Stomach (tissue), 9 donors: ENCODE measurements around the gene DHRS9. TPM values are rescaled to one million over a fixed set of nuclear protein-coding genes. Genes with fewer than 3 reads are reported as not detected.

ENCODE experiments used
- DNase-seq, 2 donors: peaks; one replicate each; pipeline versions ENCODE4 v3.0.0 to v3.0.0-alpha.2; 2013 to 2019
- H3K27ac ChIP-seq, 5 donors: fragments of 200-600 bp in 4 of 5; sonication (generic) in 4 of 5; one replicate each; pipeline ENCODE4 v1.5.1; 2013 to 2019; ENCODE audit warnings: mild to moderate bottlenecking in 1 of 5, moderate library complexity in 1 of 5
- H3K27me3 ChIP-seq, 3 donors: fragments of 200-600 bp; sonication (generic); one replicate each; pipeline ENCODE4 v1.5.1; 2017 to 2019; ENCODE audit warnings: mixed run types in 1 of 3
- H3K36me3 ChIP-seq, 4 donors: fragments of 200-600 bp; sonication (generic); 1 replicate in 3 of 4; 2 replicates in 1 of 4; pipeline ENCODE4 v1.5.1; 2016 to 2019
- H3K4me1 ChIP-seq, 4 donors: fragments of 200-600 bp; sonication (generic); one replicate each; pipeline ENCODE4 v1.5.1; 2016 to 2019
- H3K4me3 ChIP-seq, 4 donors: fragments of 200-600 bp; sonication (generic) in 3 of 4; one replicate each; pipeline ENCODE4 v1.5.1; 2016 to 2019; ENCODE audit warnings: mild to moderate bottlenecking in 1 of 4
- H3K9me3 ChIP-seq, 4 donors: fragments of 200-600 bp; sonication (generic); one replicate each; pipeline ENCODE4 v1.5.1; 2016 to 2019
- EP300 ChIP-seq: sonication (generic); formaldehyde crosslinking; IDR thresholded peaks from one replicate; pipeline ENCODE4 v1.6.1; 2017; ENCODE audit warnings: antibody characterized with exemption
- POLR2A ChIP-seq, 4 donors: fragments of 450-650 bp; IDR thresholded peaks; one replicate each; pipeline ENCODE4 v1.6.1; 2016; ENCODE audit warnings: antibody characterized with exemption in 4 of 4, control low read depth in 2 of 4, mild to moderate bottlenecking in 1 of 4, moderate library complexity in 1 of 4
- POLR2AphosphoS5 ChIP-seq, 3 donors: sonication (generic); formaldehyde crosslinking; IDR thresholded peaks; one replicate each; pipeline ENCODE4 v1.6.1; 2016; ENCODE audit warnings: antibody characterized with exemption in 3 of 3
- WGBS, 5 donors: extraction: QIAGEN DNeasy Blood & Tissue Kit in 3 of 5; methylation state at CpG; one replicate each; pipeline versions ENCODE4 v1.1.5 to v1.1.7; 2013 to 2018; 5-methylcytosine and 5-hydroxymethylcytosine counted together
- intact Hi-C: fragments of 100-400 bp; cut with DNase I; formaldehyde crosslinking; loops from one replicate; pipeline ENCODE4 v1.15.1; 2023; ENCODE audit warnings: low total_unique reads
- polyA plus RNA-seq, 3 donors: library from polyadenylated mRNA; stranded (reverse); fragments of 200-250 nt; gene quantifications; one replicate each; pipeline ENCODE4 v1.2.3, GENCODE V29; 2013
- total RNA-seq, 5 donors: library from RNA; depleted of rRNA; stranded (reverse); fragments of >200 nt; gene quantifications; one replicate each; pipeline versions ENCODE4 v1.1.0 to v1.2.3, GENCODE V29; 2014 to 2016
- TF ChIP-seq, protein P1 (sequence below), 7 experiments: fragments of 450-650 bp in 4 of 7; fragments of 200-600 bp in 3 of 7; sonication (generic) in 3 of 7; IDR thresholded peaks; one replicate each; pipeline ENCODE4 v1.5.1; 2016 to 2019; ENCODE audit warnings: antibody characterized with exemption in 7 of 7, control low read depth in 2 of 7, mild to moderate bottlenecking in 1 of 7
- donor health status: healthy with polysubstance abuse.
- donor health status: Bipolar disorder and iron deficiency.
- donor health status: healthy.

The DHRS9 gene
- total and polyA plus RNA-seq, 8 donors = 1.3 to 19.3 (median 2.6) TPM; not detected in 1

DNA sequence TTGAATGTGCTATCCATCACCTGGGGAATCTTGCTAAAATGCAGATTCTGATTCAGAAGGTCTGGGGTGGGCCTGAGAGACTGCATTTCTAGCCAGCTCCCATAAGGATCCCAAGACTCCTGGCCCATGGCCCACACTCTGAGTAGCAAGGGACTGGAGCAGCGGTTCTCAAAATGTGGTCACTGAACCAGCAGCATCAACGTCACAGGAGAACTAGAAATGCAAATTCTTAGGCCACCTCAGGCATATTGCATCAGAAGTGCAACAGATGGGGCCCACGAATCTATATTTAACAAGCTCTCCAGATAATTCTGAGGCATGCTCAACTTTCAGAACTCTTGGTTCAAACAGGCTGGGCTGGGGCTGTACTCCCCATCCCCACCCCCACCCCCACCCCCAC is 74.6 kb downstream of the DHRS9 start:
- TF ChIP-seq POLR2A (IDR thresholded peaks at IDR 0.05) = no peak
- TF ChIP-seq EP300 = no peak
- no peak for TF ChIP-seq POLR2AphosphoS5 (IDR thresholded peaks at IDR 0.05)
- TF ChIP-seq, protein P1, sequence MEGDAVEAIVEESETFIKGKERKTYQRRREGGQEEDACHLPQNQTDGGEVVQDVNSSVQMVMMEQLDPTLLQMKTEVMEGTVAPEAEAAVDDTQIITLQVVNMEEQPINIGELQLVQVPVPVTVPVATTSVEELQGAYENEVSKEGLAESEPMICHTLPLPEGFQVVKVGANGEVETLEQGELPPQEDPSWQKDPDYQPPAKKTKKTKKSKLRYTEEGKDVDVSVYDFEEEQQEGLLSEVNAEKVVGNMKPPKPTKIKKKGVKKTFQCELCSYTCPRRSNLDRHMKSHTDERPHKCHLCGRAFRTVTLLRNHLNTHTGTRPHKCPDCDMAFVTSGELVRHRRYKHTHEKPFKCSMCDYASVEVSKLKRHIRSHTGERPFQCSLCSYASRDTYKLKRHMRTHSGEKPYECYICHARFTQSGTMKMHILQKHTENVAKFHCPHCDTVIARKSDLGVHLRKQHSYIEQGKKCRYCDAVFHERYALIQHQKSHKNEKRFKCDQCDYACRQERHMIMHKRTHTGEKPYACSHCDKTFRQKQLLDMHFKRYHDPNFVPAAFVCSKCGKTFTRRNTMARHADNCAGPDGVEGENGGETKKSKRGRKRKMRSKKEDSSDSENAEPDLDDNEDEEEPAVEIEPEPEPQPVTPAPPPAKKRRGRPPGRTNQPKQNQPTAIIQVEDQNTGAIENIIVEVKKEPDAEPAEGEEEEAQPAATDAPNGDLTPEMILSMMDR (IDR thresholded peaks at IDR 0.05) = no peak
- no peaks in the 10 kb centered on the region for H3K4me1 ChIP-seq
- no peaks in the 10 kb centered on the region for H3K27me3 ChIP-seq
- no peak overlapping the region for H3K4me3 ChIP-seq
- intact Hi-C loops = no loop called here
- H3K36me3 ChIP-seq = no peaks in the 10 kb centered on the region
- WGBS, 5 donors = 74 to 85% (median 81%) methylated on average over 3 of the region's 3 CpGs
- no peak overlapping the region for H3K27ac ChIP-seq
- no peaks in the 10 kb centered on the region for H3K9me3 ChIP-seq
- DNase-seq = no peak

Other genes with a start within 250 kb of the DHRS9 start
- 1 to 10 TPM in 1 of 5 donors, under 1 TPM in 1, not detected in 3; 0.87 to 2.9 TPM for gene SPC25, start 179.1 kb upstream of the DHRS9 start, total RNA-seq
- 1 to 10 TPM; 2.6 to 4.7 (median 4.5) TPM for gene SPC25, start 179.1 kb upstream of the DHRS9 start, polyA plus RNA-seq
- under 1 TPM in 1 of 5 donors, not detected in 4; 0.55 TPM for gene G6PC2, start 168.3 kb upstream of the DHRS9 start, total RNA-seq
- not detected for gene G6PC2, start 168.3 kb upstream of the DHRS9 start, polyA plus RNA-seq
- under 1 TPM in 2 of 5 donors, not detected in 3; 0.18 to 0.58 TPM for gene ABCB11, start 38.2 kb upstream of the DHRS9 start, total RNA-seq
- not detected for gene ABCB11, start 38.2 kb upstream of the DHRS9 start, polyA plus RNA-seq